ENCODE measurements around the gene DPP3. TPM values are rescaled to one million over a fixed set of nuclear protein-coding genes. Genes with fewer than 3 reads are reported as not detected.

The DPP3 gene
- total RNA-seq, 1 donor from 2014 or later: 63.3 TPM

DNA sequence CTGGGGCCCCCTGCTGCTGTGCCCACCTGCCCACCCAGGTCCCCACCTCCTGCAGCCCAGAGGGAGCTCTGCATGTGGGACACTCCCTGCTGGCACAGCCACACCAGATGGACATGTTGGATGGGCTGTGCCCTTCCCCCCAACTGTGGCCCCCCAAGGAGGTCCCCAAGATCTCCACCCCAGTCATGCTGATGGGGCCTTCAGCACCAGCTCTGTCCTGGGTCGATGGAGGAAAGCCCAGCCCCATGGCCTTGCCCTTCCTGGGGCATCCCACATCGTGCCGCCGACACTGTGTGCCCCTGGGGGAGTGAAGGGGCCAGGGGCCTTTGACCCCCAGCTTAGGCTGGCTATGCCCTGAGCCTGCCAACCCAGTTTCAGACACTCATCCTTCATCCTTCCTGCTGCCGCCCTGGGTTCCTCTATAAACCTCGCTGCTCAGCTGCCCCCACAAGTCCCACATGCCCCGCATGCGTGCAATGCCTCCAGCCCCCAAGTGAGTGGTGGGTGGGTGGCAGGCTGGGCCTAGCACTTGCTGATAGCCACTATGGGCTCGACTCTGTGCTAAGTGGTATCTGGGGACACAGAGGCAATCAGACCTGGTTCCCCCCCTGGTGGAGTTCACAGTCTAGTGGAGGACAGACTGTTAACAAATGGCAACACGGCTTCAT is 3.9 kb upstream of the DPP3 start:
- no peaks in the 10 kb centered on the region for H3K27me3 Mint-ChIP-seq
- H3K9me3 Mint-ChIP-seq: no peaks in the 10 kb centered on the region
- peaks cover 19% of the 10 kb centered on the region for H3K4me1 Mint-ChIP-seq
- H3K27ac Mint-ChIP-seq: no peak overlapping the region
- intact Hi-C loops (cut with micrococcal nuclease): no loop called here
- H3K4me3 Mint-ChIP-seq: no peak overlapping the region
- ChIA-PET POLR2A (interaction anchor here (1.2 kb wide), 1 partner anchor 10 kb away, joined by 3 read pairs; the partner anchor contains the start of gene PELI3), CTCF (no interaction called here)
- TF ChIP-seq, protein P1, sequence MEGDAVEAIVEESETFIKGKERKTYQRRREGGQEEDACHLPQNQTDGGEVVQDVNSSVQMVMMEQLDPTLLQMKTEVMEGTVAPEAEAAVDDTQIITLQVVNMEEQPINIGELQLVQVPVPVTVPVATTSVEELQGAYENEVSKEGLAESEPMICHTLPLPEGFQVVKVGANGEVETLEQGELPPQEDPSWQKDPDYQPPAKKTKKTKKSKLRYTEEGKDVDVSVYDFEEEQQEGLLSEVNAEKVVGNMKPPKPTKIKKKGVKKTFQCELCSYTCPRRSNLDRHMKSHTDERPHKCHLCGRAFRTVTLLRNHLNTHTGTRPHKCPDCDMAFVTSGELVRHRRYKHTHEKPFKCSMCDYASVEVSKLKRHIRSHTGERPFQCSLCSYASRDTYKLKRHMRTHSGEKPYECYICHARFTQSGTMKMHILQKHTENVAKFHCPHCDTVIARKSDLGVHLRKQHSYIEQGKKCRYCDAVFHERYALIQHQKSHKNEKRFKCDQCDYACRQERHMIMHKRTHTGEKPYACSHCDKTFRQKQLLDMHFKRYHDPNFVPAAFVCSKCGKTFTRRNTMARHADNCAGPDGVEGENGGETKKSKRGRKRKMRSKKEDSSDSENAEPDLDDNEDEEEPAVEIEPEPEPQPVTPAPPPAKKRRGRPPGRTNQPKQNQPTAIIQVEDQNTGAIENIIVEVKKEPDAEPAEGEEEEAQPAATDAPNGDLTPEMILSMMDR (IDR thresholded peaks at IDR 0.05): no peak
- DNase-seq (no peak), ATAC-seq (ENCODE audit: low read depth) (no peak)
- peaks cover 14% of the 10 kb centered on the region for H3K36me3 Mint-ChIP-seq (ENCODE audit: low read depth)

DNA sequence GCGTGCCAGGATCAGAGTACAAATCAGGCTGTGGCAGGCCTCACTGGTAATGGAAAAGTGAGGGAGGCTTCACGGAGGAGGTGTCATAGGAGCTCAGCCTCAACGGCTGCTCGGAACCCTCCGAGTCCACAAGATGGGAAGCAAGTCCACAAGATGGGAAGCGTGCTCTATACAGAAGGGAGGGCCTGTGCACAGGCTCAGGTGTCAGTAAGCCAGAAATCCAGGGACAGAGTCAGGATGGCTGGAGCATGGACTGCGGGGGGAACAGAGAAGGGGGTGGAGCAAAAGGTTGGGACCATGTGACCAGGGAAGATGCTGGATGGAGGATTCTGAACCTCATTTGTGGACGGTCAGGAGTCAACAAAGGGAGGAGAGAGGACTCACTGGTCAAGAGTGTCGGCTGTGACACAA is 3.4 kb upstream of the DPP3 start:
- Mint-ChIP-seq H3K4me1 (peaks cover 20% of the 10 kb centered on the region), H3K9me3 (no peaks in the 10 kb centered on the region), H3K4me3 (no peak overlapping the region), H3K27me3 (no peaks in the 10 kb centered on the region), H3K27ac (no peak overlapping the region), H3K36me3 (ENCODE audit: low read depth) (peaks cover 14% of the 10 kb centered on the region)
- TF ChIP-seq, protein P1 (IDR thresholded peaks at IDR 0.05): no peak
- ChIA-PET POLR2A (interaction anchor here (1.2 to 1.3 kb wide), 2 partner anchors 10 to 38 kb away, joined by 3 read pairs; partner anchors contain the start of genes MRPL11 and PELI3), CTCF (interaction anchor here (0.5 to 3.8 kb wide), 2 partner anchors 10 to 101 kb away, joined by 3 to 19 read pairs; partner anchors contain the start of gene PELI3)
- no peak for ATAC-seq (ENCODE audit: low read depth)
- DNase-seq: no peak
- intact Hi-C loops (cut with micrococcal nuclease): no loop called here

DNA sequence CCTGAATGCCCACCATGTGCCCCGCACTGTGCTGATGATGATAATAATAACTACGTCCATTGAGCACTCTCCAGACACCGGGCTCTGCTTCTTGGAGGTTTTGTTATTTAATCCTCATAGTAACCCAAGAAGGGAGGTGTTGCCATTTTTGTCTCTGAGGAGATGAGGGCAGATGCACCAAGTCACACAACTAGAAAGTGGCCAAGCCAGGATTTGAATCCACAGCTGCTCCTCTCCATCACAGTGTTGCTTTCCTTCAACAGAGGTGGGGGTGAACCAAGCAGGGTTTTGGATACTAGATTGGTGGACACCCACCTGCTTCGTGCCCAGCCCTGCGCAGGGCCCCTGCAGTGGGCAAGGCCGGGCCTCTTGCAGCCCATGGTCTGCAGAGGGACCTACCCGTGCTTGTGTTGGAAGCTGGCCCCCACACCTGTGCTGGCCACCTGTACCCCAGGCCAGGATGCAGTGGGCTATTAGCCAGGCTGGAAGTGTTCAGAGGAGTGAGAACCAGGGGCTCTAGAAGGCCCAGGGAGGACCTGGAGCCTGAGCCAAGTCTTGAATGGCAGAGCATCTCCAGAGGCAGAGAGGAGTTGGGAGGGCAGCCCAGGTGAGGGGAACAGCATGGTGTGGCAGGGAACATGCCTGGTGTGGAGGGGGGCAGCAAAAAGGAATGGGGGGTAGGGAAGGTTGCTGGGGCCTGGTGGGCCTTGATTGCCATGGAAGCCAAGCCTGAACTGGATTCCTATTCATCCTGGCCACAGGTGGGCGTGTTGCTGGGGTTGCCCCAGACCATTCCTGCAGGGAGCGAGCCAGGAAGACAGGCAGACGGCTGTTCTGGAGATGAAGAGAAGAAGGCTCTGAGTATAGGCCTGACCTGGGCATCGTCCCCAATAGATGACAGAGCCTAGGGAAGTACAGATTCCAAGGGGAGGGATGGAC is 2.7 kb upstream of the DPP3 start:
- no peak for DNase-seq
- peaks cover 21% of the 10 kb centered on the region for H3K4me1 Mint-ChIP-seq
- no peaks in the 10 kb centered on the region for H3K27me3 Mint-ChIP-seq
- H3K27ac Mint-ChIP-seq: no peak overlapping the region
- intact Hi-C loops (cut with micrococcal nuclease): no loop called here
- H3K9me3 Mint-ChIP-seq: no peaks in the 10 kb centered on the region
- H3K36me3 Mint-ChIP-seq (ENCODE audit: low read depth): peaks cover 17% of the 10 kb centered on the region
- H3K4me3 Mint-ChIP-seq: no peak overlapping the region
- CTCF ChIA-PET: interaction anchor here (0.5 to 3.8 kb wide), 8 partner anchors 11 to 201 kb away, joined by 3 to 27 read pairs (median 12); partner anchors contain the start of genes MRPL11, PELI3 and RBM4B
- TF ChIP-seq, protein P1 (IDR thresholded peaks at IDR 0.05): no peak
- no peak for ATAC-seq (ENCODE audit: low read depth)
- POLR2A ChIA-PET: interaction anchor here (1.2 to 1.3 kb wide), 2 partner anchors 11 to 39 kb away, joined by 3 read pairs; partner anchors contain the start of genes MRPL11 and PELI3

DNA sequence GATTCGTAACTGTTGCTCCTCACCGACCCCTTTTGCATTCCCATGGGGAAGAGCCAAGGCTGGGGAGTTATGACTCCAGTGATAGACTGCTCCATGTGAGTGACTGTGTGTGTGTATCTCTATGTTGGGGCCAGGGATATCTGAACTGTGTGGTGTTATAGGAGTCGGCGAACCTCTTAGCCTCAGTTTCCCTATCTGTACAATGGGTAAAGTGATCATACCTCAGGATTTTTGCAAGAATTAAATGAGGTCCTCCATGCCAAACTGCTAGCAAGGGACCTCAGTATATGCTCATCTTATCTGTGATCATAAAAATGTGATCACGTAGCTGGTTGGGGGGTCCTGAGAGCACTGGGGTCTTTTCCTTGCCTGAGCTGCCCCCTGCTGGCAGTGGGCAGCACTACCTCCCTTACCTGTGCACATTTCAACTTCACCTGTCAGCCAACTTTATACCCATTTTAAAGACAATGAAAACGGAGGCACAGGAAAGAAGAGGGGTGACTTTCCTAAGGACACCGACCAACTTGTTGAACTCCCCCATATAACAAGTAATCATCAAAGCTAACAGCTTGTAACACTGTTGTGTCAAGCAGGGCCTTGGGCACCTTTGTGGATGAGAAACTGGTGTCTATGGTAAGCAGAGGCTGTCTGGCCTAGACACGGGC is 1.4 kb upstream of the DPP3 start:
- Mint-ChIP-seq H3K4me1 (peaks cover 22% of the 10 kb centered on the region), H3K27me3 (no peaks in the 10 kb centered on the region), H3K9me3 (no peaks in the 10 kb centered on the region), H3K27ac (peak overlapping the region; percentile 69), H3K36me3 (ENCODE audit: low read depth) (peaks cover 22% of the 10 kb centered on the region), H3K4me3 (peak overlapping the region; percentile 90)
- CTCF ChIA-PET: interaction anchor here (1.0 to 3.8 kb wide), 12 partner anchors 10 to 199 kb away, joined by 3 to 27 read pairs (median 6); partner anchors contain the start of genes MRPL11, PELI3 and RBM4B
- TF ChIP-seq, protein P1 (IDR thresholded peaks at IDR 0.05): peak; percentile 59
- intact Hi-C loops (cut with micrococcal nuclease): loop anchor here (1.0 kb wide), 2 partner anchors 49 to 71 kb away; no protein-coding TSS in a partner anchor
- DNase-seq (peak; percentile 27), ATAC-seq (ENCODE audit: low read depth) (no peak)
- POLR2A ChIA-PET: interaction anchor here (0.6 to 2.4 kb wide), 8 partner anchors 10 to 199 kb away, joined by 3 to 63 read pairs (median 10); partner anchors contain the start of genes MRPL11, NPAS4, PELI3 and RBM4B

All from activated B cell treated with CpG ODN at 0.5 μM for 24 hours (primary cell).